DLD1 (cell line): ENCODE measurements around the gene LAIR1.
"Not testable (repeated sequence)": the region's sequence is repeated elsewhere in the genome, so short reads cannot be mapped to it uniquely, and the experiment has no call there.

Experiments used
- in situ Hi-C: cut with HindIII; loops from 2 replicates; pipeline ENCODE4 v1.10.0; 2017; ENCODE audit warnings: low sequenced_read_pairs

LAIR1 gene

GRCh38 chr19:54379187-54379678 lies 14.5 kb upstream of the LAIR1 start:
- in situ Hi-C loops: no loop called here

GRCh38 chr19:54376610-54377285 lies 12.0 kb upstream of the LAIR1 start:
- in situ Hi-C loops: no loop called here

- in situ Hi-C loops: not testable (repeated sequence)
These were observed 10.6 kb upstream of the LAIR1 start for GRCh38 chr19:54375181-54375938.

GRCh38 chr19:54373781-54374631 lies 9.3 kb upstream of the LAIR1 start:
- in situ Hi-C loops: no loop called here

GRCh38 chr19:54371453-54371852 lies 6.7 kb upstream of the LAIR1 start:
- in situ Hi-C loops: not testable (repeated sequence)

GRCh38 chr19:54370434-54370796 lies 5.7 kb upstream of the LAIR1 start:
- in situ Hi-C loops: not testable (repeated sequence)

- in situ Hi-C loops: not testable (repeated sequence)
These were observed 5.1 kb upstream of the LAIR1 start for GRCh38 chr19:54369688-54370433.

GRCh38 chr19:54369082-54369687 lies 4.5 kb upstream of the LAIR1 start:
- in situ Hi-C loops: no loop called here

- in situ Hi-C loops: no loop called here
These were observed 2.1 kb upstream of the LAIR1 start for GRCh38 chr19:54366811-54367210.

- in situ Hi-C loops: not testable (repeated sequence)
These were observed 1.1 kb upstream of the LAIR1 start for GRCh38 chr19:54365798-54366197.

GRCh38 chr19:54361680-54362422 lies 2.9 kb downstream of the LAIR1 start:
- in situ Hi-C loops: not testable (repeated sequence)

GRCh38 chr19:54359149-54359820 lies 5.4 kb downstream of the LAIR1 start:
- in situ Hi-C loops: not testable (repeated sequence)

GRCh38 chr19:54357381-54357780 lies 7.3 kb downstream of the LAIR1 start:
- in situ Hi-C loops: no loop called here

- in situ Hi-C loops: no loop called here
These were observed 8.2 kb downstream of the LAIR1 start for GRCh38 chr19:54356444-54357056.

GRCh38 chr19:54355675-54356074 lies 9.1 kb downstream of the LAIR1 start:
- in situ Hi-C loops: no loop called here

- in situ Hi-C loops: no loop called here
These were observed 10.0 kb downstream of the LAIR1 start for GRCh38 chr19:54354761-54355160.

- in situ Hi-C loops: no loop called here
These were observed 12.2 kb downstream of the LAIR1 start for GRCh38 chr19:54352546-54352945.

GRCh38 chr19:54352041-54352440 lies 12.7 kb downstream of the LAIR1 start:
- in situ Hi-C loops: no loop called here

GRCh38 chr19:54351474-54351873 lies 13.3 kb downstream of the LAIR1 start:
- in situ Hi-C loops: no loop called here
